B cell (primary cell): ENCODE measurements around the gene TBCC. TPM values are rescaled to one million over a fixed set of nuclear protein-coding genes. Genes with fewer than 3 reads are reported as not detected.

ENCODE experiments used
- ATAC-seq: fragments of 200-7000 bp; cut with Tn5 transposase; one replicate; pipeline ENCODE4 v1.10.0; 2021; ENCODE audit warnings: low read depth, mild to moderate bottlenecking, moderate number of reproducible peaks, moderate library complexity
- CTCF ChIA-PET: fragments of 350-600 bp; sonication (Branson Sonifier 250); formaldehyde crosslinking; loops from one replicate; lab custom pipeline; 2021; ENCODE audit warnings: antibody characterized with exemption, inconsistent platforms; lab: Charles Lee
- POLR2A ChIA-PET: fragments of 350-600 bp; sonication (Branson Sonifier 250); formaldehyde crosslinking; loops from one replicate; lab custom pipeline; 2021; ENCODE audit warnings: antibody characterized with exemption; lab: Charles Lee
- DNase-seq: peaks from one replicate; pipeline ENCODE4 v3.0.0; 2013
- H2AFZ ChIP-seq: 2 replicates; pipeline ENCODE4 v1.6.1; 2012; ENCODE audit warnings: mild to moderate bottlenecking, low read depth, low read length; ENCODE audit not compliant: insufficient read depth, poor library complexity, severe bottlenecking
- H3K27ac ChIP-seq, 2 donors: 1 replicate in 1 of 2; 2 replicates in 1 of 2; pipeline ENCODE4 v1.5.1; 2012 to 2013; ENCODE audit warnings: low read length in 2 of 2, mild to moderate bottlenecking in 2 of 2, moderate library complexity in 1 of 2
- H3K27me3 ChIP-seq, 4 experiments: fragments of 200-600 bp in 1 of 4; sonication (generic) in 1 of 4; replicated peaks in 1 of 4; 1 replicate in 2 of 4; 2 replicates in 2 of 4; pipeline versions ENCODE4 v1.6.1 to v1.7.0; 2013 to 2016; ENCODE audit warnings: low read length in 3 of 4, mild to moderate bottlenecking in 2 of 4, mixed read lengths in 1 of 4, moderate library complexity in 1 of 4; ENCODE audit not compliant: insufficient read depth in 4 of 4, control insufficient read depth in 3 of 4; ENCODE audit errors: control extremely low read depth in 1 of 4
- H3K36me3 ChIP-seq, 2 experiments: replicated peaks in 1 of 2; 1 replicate in 1 of 2; 2 replicates in 1 of 2; pipeline versions ENCODE4 v1.6.1 to v1.7.1; 2013; ENCODE audit warnings: low read length in 1 of 2; ENCODE audit not compliant: insufficient read depth in 2 of 2, control insufficient read depth in 1 of 2; ENCODE audit errors: control extremely low read depth in 1 of 2, extremely low read depth in 1 of 2
- H3K4me1 ChIP-seq, 2 donors: fragments of 200-600 bp in 1 of 2; sonication (generic) in 1 of 2; 1 replicate in 1 of 2; 2 replicates in 1 of 2; pipeline versions ENCODE4 v1.5.1 to v1.6.1; 2013 to 2017; ENCODE audit warnings: low read length in 2 of 2; ENCODE audit not compliant: control insufficient read depth in 2 of 2, insufficient read depth in 2 of 2
- H3K4me2 ChIP-seq: replicated peaks from 2 replicates; pipeline ENCODE3; 2012; ENCODE audit warnings: mild to moderate bottlenecking, low read depth, low read length; ENCODE audit not compliant: poor library complexity, severe bottlenecking
- H3K4me3 ChIP-seq, 5 experiments: fragments of 200-600 bp in 1 of 5; sonication (generic) in 1 of 5; 1 replicate in 3 of 5; 2 replicates in 2 of 5; pipeline versions ENCODE4 v1.5.1 to v1.7.0; 2011 to 2016; ENCODE audit warnings: low read length in 4 of 5, mild to moderate bottlenecking in 4 of 5, low read depth in 2 of 5, control low read depth in 1 of 5, moderate library complexity in 1 of 5; ENCODE audit not compliant: insufficient read depth in 1 of 5; ENCODE audit errors: control extremely low read depth in 1 of 5, extremely low read depth in 1 of 5
- H3K79me2 ChIP-seq: fragments of 200-600 bp; sonication (generic); one replicate; pipeline ENCODE4 v1.6.0; 2016; ENCODE audit warnings: low read length; ENCODE audit not compliant: control insufficient read depth, insufficient read depth
- H3K9ac ChIP-seq: fragments of 200-600 bp; sonication (generic); 2 replicates; pipeline ENCODE4 v1.6.1; 2017; ENCODE audit warnings: mild to moderate bottlenecking, low read length, moderate library complexity
- H3K9me3 ChIP-seq, 3 donors: one replicate each; pipeline versions ENCODE4 v1.6.1 to v1.7.1; 2013; ENCODE audit warnings: low read length in 2 of 3; ENCODE audit not compliant: control insufficient read depth in 2 of 3, insufficient read depth in 1 of 3; ENCODE audit errors: control extremely low read depth in 1 of 3
- H4K20me1 ChIP-seq: 2 replicates; pipeline ENCODE4 v1.6.0; 2012; ENCODE audit warnings: mild to moderate bottlenecking, low read length; ENCODE audit not compliant: insufficient read depth, control insufficient read depth, poor library complexity, severe bottlenecking
- H3K27ac Mint-ChIP-seq: one replicate; pipeline ENCODE4 v1.8.0; 2021; ENCODE audit warnings: mixed read lengths
- H3K27me3 Mint-ChIP-seq: one replicate; pipeline ENCODE4 v1.8.0; 2021; ENCODE audit warnings: mixed read lengths
- H3K4me1 Mint-ChIP-seq: one replicate; pipeline ENCODE4 v1.8.0; 2021; ENCODE audit warnings: mixed read lengths
- H3K4me3 Mint-ChIP-seq: one replicate; pipeline ENCODE4 v1.8.0; 2021; ENCODE audit warnings: mixed read lengths
- H3K9me3 Mint-ChIP-seq: one replicate; pipeline ENCODE4 v1.8.0; 2022; ENCODE audit warnings: mixed read lengths; ENCODE audit not compliant: insufficient read depth
- CTCF ChIP-seq: fragments of 200-600 bp; IDR thresholded peaks from one replicate; pipeline ENCODE4 v1.8.0; 2022; ENCODE audit warnings: antibody characterized with exemption, mild to moderate bottlenecking
- EZH2 ChIP-seq: IDR thresholded peaks from 2 replicates; pipeline ENCODE4 v1.6.1; 2012; ENCODE audit warnings: borderline replicate concordance, low read depth, mild to moderate bottlenecking, moderate library complexity, low read length; ENCODE audit not compliant: insufficient read depth, poor library complexity, severe bottlenecking
- WGBS: methylation state at CpG from one replicate; pipeline ENCODE4 v1.1.5; 2013; ENCODE audit warnings: missing lambda C conversion rate; ENCODE audit not compliant: insufficient coverage; 5-methylcytosine and 5-hydroxymethylcytosine counted together
- intact Hi-C: fragments of 100-400 bp; cut with micrococcal nuclease; formaldehyde crosslinking; loops from one replicate; pipeline ENCODE4 v1.10.0; 2022
- polyA plus RNA-seq: library from polyadenylated mRNA; depleted of rRNA; stranded (reverse); fragments of >200 nt; gene quantifications from 2 replicates; pipeline ENCODE4 v1.2.3, GENCODE V29; 2012
- total RNA-seq, 2 donors: library from RNA; stranded (reverse); fragments of 120-200 nt in 1 of 2; gene quantifications; 1 replicate in 1 of 2; 2 replicates in 1 of 2; pipeline versions ENCODE4 v1.2.3 to v1.2.4, GENCODE V29; 2013 to 2022

Gene TBCC
- total and polyA plus RNA-seq, 2 donors (not counting 1 experiment from before 2014, with no cell fraction given): 35.7 to 55.7 TPM

GRCh38 chr6:42702200-42702599 lies 43.7 kb downstream of the TBCC start:
- Mint-ChIP-seq H3K27ac (no peak overlapping the region), H3K9me3 (no peaks in the 10 kb centered on the region), H3K4me3 (no peak overlapping the region), H3K27me3 (peaks cover 3% of the 10 kb centered on the region), H3K4me1 (no peaks in the 10 kb centered on the region)
- TF ChIP-seq EZH2 (no peak), CTCF (no peak)
- no peaks in the 10 kb centered on the region for H3K79me2 ChIP-seq
- CTCF ChIA-PET: no interaction called here
- POLR2A ChIA-PET: interaction anchor here (0.6 kb wide), 2 partner anchors 10 to 219 kb away, joined by 3 to 4 read pairs; no protein-coding TSS in a partner anchor
- WGBS: no CpG with 5 or more reads among the region's 2 CpGs
- H3K4me3 ChIP-seq: no peak overlapping the region
- no peak for DNase-seq
- no peaks in the 10 kb centered on the region for H4K20me1 ChIP-seq
- no peaks in the 10 kb centered on the region for H3K4me1 ChIP-seq
- H3K36me3 ChIP-seq: no peaks in the 10 kb centered on the region
- H3K9ac ChIP-seq: no peak overlapping the region
- H3K9me3 ChIP-seq: no peaks in the 10 kb centered on the region
- H2AFZ ChIP-seq: no peak overlapping the region
- intact Hi-C loops: no loop called here
- H3K27me3 ChIP-seq: no peaks in the 10 kb centered on the region
- no peak overlapping the region for H3K27ac ChIP-seq
- no peak overlapping the region for H3K4me2 ChIP-seq
- no peak for ATAC-seq

- Mint-ChIP-seq H3K4me1 (peaks cover 8% of the 10 kb centered on the region), H3K27me3 (no peaks in the 10 kb centered on the region), H3K4me3 (no peak overlapping the region), H3K9me3 (no peaks in the 10 kb centered on the region), H3K27ac (no peak overlapping the region)
- Histone ChIP-seq H4K20me1 (no peaks in the 10 kb centered on the region), H3K4me1 (peaks cover 6 to 8% of the 10 kb centered on the region in 2 donors), H2AFZ (no peak overlapping the region), H3K9ac (no peak overlapping the region), H3K27me3 (no peaks in the 10 kb centered on the region), H3K79me2 (no peaks in the 10 kb centered on the region), H3K9me3 (no peaks in the 10 kb centered on the region), H3K27ac (no peak overlapping the region), H3K4me2 (no peak overlapping the region), H3K4me3 (no peak overlapping the region), H3K36me3 (peaks cover 1 to 8% of the 10 kb centered on the region in 2 experiments)
- ATAC-seq (no peak), DNase-seq (no peak)
- TF ChIP-seq CTCF: no peak
- TF ChIP-seq EZH2: no peak
- WGBS: 96% methylated on average over 11 of the region's 13 CpGs
- ChIA-PET CTCF (interaction anchor here (1.4 to 1.5 kb wide), 2 partner anchors 28 to 36 kb away, joined by 4 read pairs; no protein-coding TSS in a partner anchor), POLR2A (no interaction called here)
- intact Hi-C loops: no loop called here
Measured at GRCh38 chr6:42698217-42698616, 47.7 kb downstream of the TBCC start.
